Measurements from ENCODE around the gene TMED5.

TMED5 gene

DNA sequence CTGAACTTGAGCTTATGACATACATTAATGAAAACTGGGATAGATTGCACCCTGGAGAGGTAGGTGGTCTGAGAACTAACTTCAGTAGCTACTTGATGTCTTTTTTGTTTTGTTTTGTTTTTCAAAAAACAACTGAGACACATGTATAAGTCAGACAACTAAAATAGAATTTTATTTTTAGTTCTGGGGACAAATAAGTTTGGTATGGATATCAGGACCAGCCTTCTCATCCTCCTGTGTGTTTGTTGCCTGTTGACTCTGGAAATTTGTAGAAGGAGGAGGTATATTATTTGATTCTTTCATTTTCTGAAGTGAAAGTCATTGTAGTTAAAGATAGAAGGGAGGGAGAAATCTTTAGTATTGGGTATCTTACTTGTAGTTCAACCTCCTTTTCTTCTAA, 59.6 kb downstream of the TMED5 start:
- Mint-ChIP-seq H3K27me3 (no peaks in the 10 kb centered on the region), H3K4me1 (ENCODE audit: low read depth) (no peaks in the 10 kb centered on the region), H3K36me3 (ENCODE audit: low read depth) (peaks cover 52% of the 10 kb centered on the region), H3K4me3 (no peak overlapping the region), H3K9me3 (no peaks in the 10 kb centered on the region), H3K27ac (no peak overlapping the region)

DNA sequence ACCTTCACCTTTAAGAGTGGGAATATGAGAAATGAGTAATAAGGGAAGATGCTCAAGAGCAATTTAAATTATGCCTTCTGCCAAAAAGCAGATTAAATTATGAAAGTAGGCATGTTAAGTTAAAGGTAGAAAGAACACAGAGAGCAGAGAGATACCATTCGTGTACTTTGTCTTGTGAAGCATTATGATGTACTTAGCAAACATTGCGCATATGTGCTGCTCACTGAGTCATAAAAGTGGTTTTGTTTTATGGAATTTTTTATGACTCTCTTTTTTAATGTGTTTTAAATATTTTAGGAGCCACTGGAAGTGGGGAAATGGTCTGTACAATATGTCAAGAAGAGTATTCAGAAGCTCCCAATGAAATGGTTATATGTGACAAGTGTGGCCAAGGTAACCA, 65.8 kb downstream of the TMED5 start:
- peaks cover 63% of the 10 kb centered on the region for H3K36me3 Mint-ChIP-seq (ENCODE audit: low read depth)
- H3K27me3 Mint-ChIP-seq: no peaks in the 10 kb centered on the region
- H3K9me3 Mint-ChIP-seq: no peaks in the 10 kb centered on the region
- no peak overlapping the region for H3K27ac Mint-ChIP-seq
- H3K4me3 Mint-ChIP-seq: no peak overlapping the region
- H3K4me1 Mint-ChIP-seq (ENCODE audit: low read depth): peaks cover 21% of the 10 kb centered on the region

DNA sequence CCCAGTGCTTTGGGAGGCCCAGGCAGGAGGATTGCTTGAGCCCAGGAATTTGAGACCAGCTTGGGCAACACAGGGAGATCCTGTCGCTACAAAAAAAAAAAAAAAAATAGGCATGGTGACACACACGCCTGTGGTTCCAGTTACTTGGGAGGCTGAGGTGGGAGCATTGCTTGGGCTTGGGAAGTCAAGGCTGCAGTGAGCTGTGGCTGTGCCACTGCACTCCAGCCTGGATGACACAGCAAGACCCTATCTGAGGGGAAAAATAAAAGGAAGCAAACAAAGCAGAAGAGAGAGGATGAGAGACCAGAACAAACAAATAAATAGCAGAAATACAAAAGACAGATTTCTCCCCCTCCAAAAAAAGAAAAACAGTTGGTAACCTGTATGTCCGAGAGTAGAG, 67.1 kb downstream of the TMED5 start:
- Mint-ChIP-seq H3K4me1 (ENCODE audit: low read depth) (peaks cover 28% of the 10 kb centered on the region), H3K27me3 (no peaks in the 10 kb centered on the region), H3K9me3 (peaks cover 4% of the 10 kb centered on the region), H3K4me3 (no peak overlapping the region), H3K27ac (no peak overlapping the region), H3K36me3 (ENCODE audit: low read depth) (peaks cover 63% of the 10 kb centered on the region)

DNA sequence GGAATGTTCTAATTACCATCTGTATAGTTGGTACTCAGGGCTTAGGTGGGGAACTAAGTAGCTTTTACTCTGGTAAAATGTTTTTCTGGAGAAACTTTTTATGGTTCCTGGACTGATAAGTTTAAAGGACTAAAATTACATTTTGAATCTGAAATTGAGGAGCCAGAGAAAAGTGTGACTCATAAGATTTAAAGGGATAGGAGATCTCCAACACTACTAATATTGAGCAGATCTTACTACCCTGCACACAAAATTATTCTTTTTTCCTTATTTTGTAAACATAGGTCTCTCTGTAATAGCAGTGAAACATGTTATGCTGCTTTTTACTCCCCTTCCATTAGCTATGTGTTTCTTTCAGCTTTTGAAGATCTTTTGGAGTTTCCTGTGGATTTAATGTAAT, 68.7 kb downstream of the TMED5 start:
- Mint-ChIP-seq H3K27ac (no peak overlapping the region), H3K4me3 (no peak overlapping the region), H3K9me3 (peaks cover 8% of the 10 kb centered on the region), H3K4me1 (ENCODE audit: low read depth) (peaks cover 28% of the 10 kb centered on the region), H3K36me3 (ENCODE audit: low read depth) (peaks cover 65% of the 10 kb centered on the region), H3K27me3 (no peaks in the 10 kb centered on the region)

DNA sequence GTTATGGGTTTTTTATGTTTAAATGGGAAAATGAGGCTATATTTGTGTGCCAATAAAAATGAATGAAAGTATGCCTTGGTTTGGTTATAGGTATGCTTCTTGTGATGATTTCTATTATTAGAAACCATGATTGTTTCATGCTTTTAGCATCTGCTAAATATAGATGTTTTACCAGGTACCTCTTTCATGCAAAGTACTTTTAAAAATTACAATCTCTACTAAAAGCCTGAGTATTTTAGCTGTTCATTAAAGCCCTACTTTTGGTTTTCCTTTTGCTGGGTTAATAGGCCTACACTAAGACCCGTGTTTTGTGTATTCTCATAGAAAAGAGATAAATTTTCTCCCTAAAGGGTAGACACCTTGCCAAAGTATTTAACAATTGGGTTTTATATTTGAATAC, 69.1 kb downstream of the TMED5 start:
- Mint-ChIP-seq H3K9me3 (peaks cover 10% of the 10 kb centered on the region), H3K27ac (no peak overlapping the region), H3K4me3 (no peak overlapping the region), H3K27me3 (no peaks in the 10 kb centered on the region), H3K4me1 (ENCODE audit: low read depth) (peaks cover 28% of the 10 kb centered on the region), H3K36me3 (ENCODE audit: low read depth) (peaks cover 64% of the 10 kb centered on the region)

DNA sequence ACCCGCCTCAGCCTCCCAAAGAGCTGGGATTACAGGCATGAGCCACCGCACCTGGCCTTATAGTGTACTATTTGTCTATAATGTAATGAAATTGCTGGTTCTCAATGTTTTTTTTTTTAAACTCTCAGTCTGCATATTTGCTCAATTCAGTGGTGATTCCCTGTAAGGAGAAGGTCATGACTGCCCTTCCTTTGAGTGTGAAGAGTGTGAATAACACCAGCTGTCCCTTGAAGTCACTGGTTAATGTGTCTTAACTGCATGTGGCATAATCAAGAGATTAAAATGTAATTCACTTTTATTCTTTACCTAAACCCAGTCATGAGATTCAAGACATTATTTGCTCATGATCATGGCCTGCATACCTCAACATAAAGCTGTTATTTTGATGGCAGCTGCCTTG, 70.6 kb downstream of the TMED5 start:
- Mint-ChIP-seq H3K27me3 (no peaks in the 10 kb centered on the region), H3K36me3 (ENCODE audit: low read depth) (peaks cover 71% of the 10 kb centered on the region), H3K4me3 (no peak overlapping the region), H3K4me1 (ENCODE audit: low read depth) (peaks cover 28% of the 10 kb centered on the region), H3K9me3 (peaks cover 13% of the 10 kb centered on the region), H3K27ac (no peak overlapping the region)

DNA sequence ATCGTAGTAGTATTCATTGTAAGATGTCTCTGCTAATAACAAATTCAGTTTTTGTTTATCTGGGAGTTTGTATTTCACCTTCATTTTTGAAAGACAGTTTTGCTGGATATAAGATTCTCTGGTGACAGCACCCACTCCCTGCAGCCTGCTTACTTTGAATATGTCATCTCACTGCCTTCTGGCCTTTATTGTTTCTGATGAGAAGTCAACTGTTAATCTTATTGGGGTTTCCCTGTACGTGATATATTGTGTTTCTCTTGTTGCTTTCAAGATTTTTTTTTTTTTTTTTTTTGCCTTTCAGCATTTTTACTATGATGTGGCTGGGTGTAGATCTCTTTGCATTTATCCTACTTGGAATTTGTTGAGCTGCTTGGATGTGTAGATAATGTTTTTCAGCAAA, 71.9 kb downstream of the TMED5 start:
- Mint-ChIP-seq H3K4me1 (ENCODE audit: low read depth) (peaks cover 28% of the 10 kb centered on the region), H3K4me3 (no peak overlapping the region)

DNA sequence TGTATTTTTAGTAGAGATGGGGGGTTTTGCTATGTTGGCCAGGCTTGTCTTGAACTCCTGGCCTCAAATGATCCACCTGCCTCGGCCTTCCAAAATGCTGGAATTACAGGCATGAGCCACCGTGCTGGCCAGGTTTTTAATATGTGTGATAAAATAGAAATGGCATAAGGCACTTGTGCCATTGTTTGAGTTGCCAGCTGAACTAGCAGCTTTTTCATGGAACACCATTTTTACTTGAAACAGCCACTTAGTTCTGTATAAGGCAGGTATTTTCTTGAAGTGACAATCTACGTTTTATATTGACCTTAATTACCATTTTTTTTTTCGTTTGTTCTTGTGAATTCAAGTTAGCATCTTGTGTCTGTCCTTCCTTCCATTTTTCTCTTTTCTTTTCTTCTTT, 72.8 kb downstream of the TMED5 start:
- no peak overlapping the region for H3K4me3 Mint-ChIP-seq
- H3K36me3 Mint-ChIP-seq (ENCODE audit: low read depth): peaks cover 71% of the 10 kb centered on the region

More for the DNA sequence above, 71.9 kb downstream of the TMED5 start:
- no peak overlapping the region for H3K27ac Mint-ChIP-seq
- H3K36me3 Mint-ChIP-seq (ENCODE audit: low read depth): peaks cover 68% of the 10 kb centered on the region
- H3K9me3 Mint-ChIP-seq: peaks cover 13% of the 10 kb centered on the region
- no peaks in the 10 kb centered on the region for H3K27me3 Mint-ChIP-seq

DNA sequence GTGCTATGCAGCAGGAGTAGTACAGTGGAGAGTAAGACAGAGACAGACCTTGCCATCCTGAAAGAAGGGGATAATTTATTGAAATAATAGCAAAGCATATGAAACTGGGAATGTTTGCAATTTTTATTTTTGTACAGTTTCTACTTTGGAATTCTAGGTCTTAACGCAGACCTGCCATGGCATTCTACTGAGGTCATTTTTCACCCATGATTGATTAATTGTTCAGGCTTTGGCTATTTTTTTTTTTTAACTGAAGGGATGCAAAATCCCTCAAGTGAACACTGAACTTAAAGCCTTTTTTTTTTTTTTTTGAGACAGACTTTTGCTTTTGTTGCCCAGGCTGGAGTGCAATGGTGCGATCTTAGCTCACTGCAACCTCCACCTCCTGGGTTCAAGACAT, 74.0 kb downstream of the TMED5 start:
- H3K4me3 Mint-ChIP-seq: no peak overlapping the region
- no peak overlapping the region for H3K27ac Mint-ChIP-seq
- peaks cover 68% of the 10 kb centered on the region for H3K36me3 Mint-ChIP-seq (ENCODE audit: low read depth)
- H3K4me1 Mint-ChIP-seq (ENCODE audit: low read depth): peaks cover 30% of the 10 kb centered on the region
- peaks cover 13% of the 10 kb centered on the region for H3K9me3 Mint-ChIP-seq
- H3K27me3 Mint-ChIP-seq: no peaks in the 10 kb centered on the region

More for the DNA sequence above, 72.8 kb downstream of the TMED5 start:
- Mint-ChIP-seq H3K27me3 (no peaks in the 10 kb centered on the region), H3K9me3 (peaks cover 13% of the 10 kb centered on the region), H3K27ac (no peak overlapping the region), H3K4me1 (ENCODE audit: low read depth) (peaks cover 31% of the 10 kb centered on the region)

DNA sequence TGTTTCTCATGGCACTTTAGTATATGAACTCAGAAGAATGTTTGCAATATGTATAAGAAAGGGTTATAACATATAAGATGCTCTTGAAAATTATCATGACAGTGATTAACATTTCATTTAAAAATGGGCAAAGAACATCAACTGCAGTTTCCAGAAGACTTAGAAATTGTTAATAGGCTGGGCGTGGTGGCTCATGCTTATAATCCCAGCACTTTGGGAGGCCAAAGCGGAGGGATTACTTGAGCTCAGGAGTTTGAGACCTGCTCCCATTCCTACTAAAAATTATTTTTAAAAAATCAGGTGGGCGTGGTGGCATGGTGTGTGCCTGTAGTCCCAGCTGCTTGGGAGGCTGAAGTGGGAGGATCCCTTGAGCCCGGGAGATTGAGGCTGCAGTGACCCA, 78.1 kb downstream of the TMED5 start:
- peaks cover 54% of the 10 kb centered on the region for H3K36me3 Mint-ChIP-seq (ENCODE audit: low read depth)
- no peaks in the 10 kb centered on the region for H3K27me3 Mint-ChIP-seq
- no peak overlapping the region for H3K27ac Mint-ChIP-seq
- no peak overlapping the region for H3K4me3 Mint-ChIP-seq
- H3K9me3 Mint-ChIP-seq: peaks cover 9% of the 10 kb centered on the region
- peaks cover 38% of the 10 kb centered on the region for H3K4me1 Mint-ChIP-seq (ENCODE audit: low read depth)
